Measurements from ENCODE around the gene ANKZF1. TPM values are rescaled to one million over a fixed set of nuclear protein-coding genes. Genes with fewer than 3 reads are reported as not detected.
A peak's percentile ranks its signal among the peaks of the same experiment; 100 is the strongest.

ANKZF1 gene
- total RNA-seq, 1 experiment from 2014 or later = 51.5 TPM

DNA sequence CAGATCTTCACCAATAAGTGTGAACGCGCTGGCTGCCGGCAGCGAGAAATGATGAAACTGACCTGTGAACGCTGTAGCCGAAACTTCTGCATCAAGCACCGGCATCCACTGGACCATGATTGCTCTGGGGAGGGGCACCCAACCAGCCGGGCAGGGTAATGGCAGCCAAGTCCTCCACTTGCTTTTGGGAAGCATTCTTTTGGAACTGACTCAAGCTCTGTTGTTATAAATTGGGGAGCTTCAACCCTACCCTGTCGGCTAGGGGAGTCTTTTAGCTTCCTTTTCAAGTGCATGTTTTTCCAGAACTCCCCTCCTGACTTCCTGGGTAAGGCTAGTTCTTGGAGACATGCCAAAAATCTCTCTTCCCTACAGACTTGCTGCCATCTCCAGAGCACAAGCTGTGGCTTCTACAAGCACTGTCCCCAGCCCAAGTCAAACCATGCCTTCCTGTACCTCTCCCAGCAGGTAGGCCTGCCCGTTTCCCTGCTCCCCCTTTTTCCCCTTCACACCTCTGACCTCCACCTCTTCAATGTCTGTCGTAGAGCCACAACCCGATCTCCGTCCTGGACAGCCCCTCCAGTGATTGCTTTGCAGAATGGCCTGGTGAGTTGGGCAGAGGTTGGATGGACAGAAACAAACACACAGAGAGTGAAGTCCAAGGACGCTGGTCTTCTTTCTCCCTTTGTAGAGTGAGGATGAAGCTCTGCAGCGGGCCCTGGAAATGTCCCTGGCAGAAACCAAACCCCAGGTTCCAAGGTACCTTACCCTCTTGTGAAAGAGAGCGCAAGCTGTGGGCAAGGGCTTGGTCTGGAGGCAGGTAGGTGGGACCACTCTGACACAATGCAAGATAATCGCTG, 21.5 kb upstream of the ANKZF1 start:
- Histone ChIP-seq H3K4me3 (ENCODE audit: low read depth, low read length) (no peak overlapping the region), H3K36me3 (ENCODE audit: control insufficient read depth, insufficient read depth, low read length) (peaks cover 17% of the 10 kb centered on the region), H3K9me3 (no peaks in the 10 kb centered on the region), H3K27me3 (replicated peaks; ENCODE audit: control insufficient read depth, insufficient read depth, low read length) (no peaks in the 10 kb centered on the region), H3K4me1 (peaks cover 8% of the 10 kb centered on the region)
- intact Hi-C loops (cut with micrococcal nuclease; ENCODE audit: unreplicated experiment) = loop anchor here (1.0 kb wide), 2 partner anchors 10 to 48 kb away; partner anchors contain the start of genes ABCB6 and NHEJ1
- peaks cover 5% of the 10 kb centered on the region for H3K4me1 Mint-ChIP-seq (ENCODE audit: low read depth, unreplicated experiment)
- peak overlapping the region; percentile 81 for H3K4me3 Mint-ChIP-seq (ENCODE audit: unreplicated experiment)
- H3K9me3 Mint-ChIP-seq (ENCODE audit: unreplicated experiment) = no peaks in the 10 kb centered on the region
- BruUV-seq (replicated peaks) = no TSS peak
- no peak for DNase-seq
- POLR2A ChIA-PET = interaction anchor here (0.6 to 3.1 kb wide), 3 partner anchors 9 to 420 kb away, joined by 3 to 29 read pairs (median 3); no protein-coding TSS in a partner anchor
- TF ChIP-seq, protein P1, sequence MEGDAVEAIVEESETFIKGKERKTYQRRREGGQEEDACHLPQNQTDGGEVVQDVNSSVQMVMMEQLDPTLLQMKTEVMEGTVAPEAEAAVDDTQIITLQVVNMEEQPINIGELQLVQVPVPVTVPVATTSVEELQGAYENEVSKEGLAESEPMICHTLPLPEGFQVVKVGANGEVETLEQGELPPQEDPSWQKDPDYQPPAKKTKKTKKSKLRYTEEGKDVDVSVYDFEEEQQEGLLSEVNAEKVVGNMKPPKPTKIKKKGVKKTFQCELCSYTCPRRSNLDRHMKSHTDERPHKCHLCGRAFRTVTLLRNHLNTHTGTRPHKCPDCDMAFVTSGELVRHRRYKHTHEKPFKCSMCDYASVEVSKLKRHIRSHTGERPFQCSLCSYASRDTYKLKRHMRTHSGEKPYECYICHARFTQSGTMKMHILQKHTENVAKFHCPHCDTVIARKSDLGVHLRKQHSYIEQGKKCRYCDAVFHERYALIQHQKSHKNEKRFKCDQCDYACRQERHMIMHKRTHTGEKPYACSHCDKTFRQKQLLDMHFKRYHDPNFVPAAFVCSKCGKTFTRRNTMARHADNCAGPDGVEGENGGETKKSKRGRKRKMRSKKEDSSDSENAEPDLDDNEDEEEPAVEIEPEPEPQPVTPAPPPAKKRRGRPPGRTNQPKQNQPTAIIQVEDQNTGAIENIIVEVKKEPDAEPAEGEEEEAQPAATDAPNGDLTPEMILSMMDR (IDR thresholded peaks at IDR 0.05; ENCODE audit: insufficient read depth in 1 of 2, low read depth in 1 of 2, low read length in 1 of 2, severe bottlenecking in 1 of 2, unreplicated experiment in 1 of 2) = no peak
- H3K27me3 Mint-ChIP-seq (ENCODE audit: insufficient read depth, unreplicated experiment) = no peaks in the 10 kb centered on the region
- peak overlapping the region; percentile 59 for H3K27ac Mint-ChIP-seq (ENCODE audit: unreplicated experiment)
- peaks cover 60% of the 10 kb centered on the region for H3K36me3 Mint-ChIP-seq (ENCODE audit: insufficient read depth, unreplicated experiment)
- CTCF ChIA-PET = interaction anchor here (2.5 kb wide), 1 partner anchor 87 kb away, joined by 11 read pairs; no protein-coding TSS in a partner anchor

DNA sequence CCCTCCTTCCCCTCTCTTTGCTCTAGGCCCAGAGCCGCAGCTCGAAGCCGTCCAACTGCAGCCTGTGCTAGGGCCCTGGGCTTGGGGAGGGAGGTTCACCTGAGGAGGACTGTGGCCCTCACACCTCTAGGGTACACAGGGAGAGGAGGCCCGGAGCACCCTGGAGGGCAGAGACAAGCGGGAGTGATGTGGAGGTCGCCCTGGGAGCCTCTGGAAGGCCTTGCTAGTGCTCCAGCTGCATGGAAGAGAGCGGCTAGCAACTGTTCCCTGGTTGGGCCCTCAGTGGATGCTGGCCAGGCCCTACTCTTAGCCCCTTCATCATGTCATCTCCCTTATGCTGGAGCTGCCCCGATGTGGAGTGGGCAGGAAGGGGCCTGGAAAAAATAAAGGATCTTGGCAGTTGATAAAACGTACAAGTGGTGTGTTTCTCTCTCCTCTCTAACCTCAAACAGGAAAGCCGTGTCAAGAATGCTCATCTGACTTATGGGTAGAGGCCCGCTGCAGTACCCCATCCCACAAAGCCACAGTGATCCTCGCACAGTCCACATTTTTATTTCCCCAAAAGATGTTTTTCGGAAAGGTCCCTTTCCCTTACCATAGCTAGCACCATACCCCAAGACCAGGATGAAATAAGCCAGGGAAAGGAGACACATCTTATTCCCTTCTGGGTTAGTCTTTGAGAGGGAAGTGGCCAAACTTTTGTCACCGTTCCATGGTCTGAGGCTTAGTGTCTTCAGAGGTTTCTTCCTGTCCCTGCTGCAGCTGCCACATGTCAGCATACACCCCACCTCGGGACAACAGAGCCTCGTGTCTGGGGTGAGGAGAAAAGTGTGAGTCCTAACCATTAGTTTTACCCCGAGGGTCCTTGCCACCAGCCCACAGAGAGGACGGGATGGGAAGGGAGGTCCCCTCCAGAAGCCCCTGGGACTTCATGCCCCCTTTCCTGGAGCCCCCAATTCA, 20.1 kb upstream of the ANKZF1 start:
- no peak for DNase-seq
- no peaks in the 10 kb centered on the region for H3K9me3 ChIP-seq
- peaks cover 20% of the 10 kb centered on the region for H3K36me3 ChIP-seq (ENCODE audit: control insufficient read depth, insufficient read depth, low read length)
- no peaks in the 10 kb centered on the region for H3K27me3 Mint-ChIP-seq (ENCODE audit: insufficient read depth, unreplicated experiment)
- BruUV-seq (replicated peaks) = no TSS peak
- peaks cover 8% of the 10 kb centered on the region for H3K4me1 ChIP-seq
- TF ChIP-seq, protein P1 (IDR thresholded peaks at IDR 0.05; ENCODE audit: insufficient read depth in 1 of 2, low read depth in 1 of 2, low read length in 1 of 2, severe bottlenecking in 1 of 2, unreplicated experiment in 1 of 2) = no peak
- peak overlapping the region; percentile 59 for H3K27ac Mint-ChIP-seq (ENCODE audit: unreplicated experiment)
- H3K9me3 Mint-ChIP-seq (ENCODE audit: unreplicated experiment) = no peaks in the 10 kb centered on the region
- H3K4me3 ChIP-seq (ENCODE audit: low read depth, low read length) = no peak overlapping the region
- peaks cover 5% of the 10 kb centered on the region for H3K4me1 Mint-ChIP-seq (ENCODE audit: low read depth, unreplicated experiment)
- ChIA-PET POLR2A (no interaction called here), CTCF (no interaction called here)
- H3K4me3 Mint-ChIP-seq (ENCODE audit: unreplicated experiment) = no peak overlapping the region
- intact Hi-C loops (cut with micrococcal nuclease; ENCODE audit: unreplicated experiment) = no loop called here
- peaks cover 62% of the 10 kb centered on the region for H3K36me3 Mint-ChIP-seq (ENCODE audit: insufficient read depth, unreplicated experiment)
- no peaks in the 10 kb centered on the region for H3K27me3 ChIP-seq (replicated peaks; ENCODE audit: control insufficient read depth, insufficient read depth, low read length)
